A549 (cell line): Measurements from ENCODE around the gene MBLAC2. TPM values are rescaled to one million over a fixed set of nuclear protein-coding genes. Genes with fewer than 3 reads are reported as not detected.

ENCODE experiments used
- ATAC-seq, 2 experiments: fragments of 200-7000 bp in 1 of 2; fragments of >200 bp in 1 of 2; cut with Nextera tagmentation in 1 of 2; cut with Tn5 transposase in 1 of 2; 3 replicates each; pipeline versions ENCODE4 v1.8.0 to v1.9.1; 2018 to 2020; ENCODE audit warnings: mild to moderate bottlenecking in 1 of 2, moderate library complexity in 1 of 2
- CTCF ChIA-PET: fragments of 300-600 bp; sonication (Branson Sonifier 250); formaldehyde crosslinking; extraction: SDS; loops from one replicate; lab custom pipeline; 2021; ENCODE audit warnings: antibody characterized with exemption, inconsistent platforms; lab: Yijun Ruan, JAX
- POLR2A ChIA-PET: fragments of 350-600 bp; formaldehyde crosslinking; extraction: SDS; loops from one replicate; lab custom pipeline; 2021; ENCODE audit warnings: antibody characterized with exemption, inconsistent platforms; lab: Yijun Ruan, JAX
- DNase-seq, 2 experiments: peaks; one replicate each; pipeline versions ENCODE4 v3.0.0 to v3.0.0-alpha.2; 2011 to 2016; ENCODE audit warnings: low read depth in 1 of 2, low spot score in 1 of 2
- FAIRE-seq: peaks from 2 replicates; lab custom pipeline; 2011; peaks lifted over from hg19 to GRCh38; lab: Jason Lieb, UNC
- H3K27ac ChIP-seq, 2 experiments: fragments of >200 bp; sonication (Bioruptor Twin); formaldehyde crosslinking; 3 replicates each; pipeline ENCODE4 v1.5.1; 2016 to 2017
- H3K4me1 ChIP-seq: fragments of >200 bp; sonication (Bioruptor Twin); formaldehyde crosslinking; 3 replicates; pipeline ENCODE4 v1.6.1; 2016
- H3K4me2 ChIP-seq: fragments of >200 bp; sonication (Bioruptor Twin); formaldehyde crosslinking; 3 replicates; pipeline ENCODE4 v1.6.1; 2016
- H3K4me3 ChIP-seq: fragments of >200 bp; sonication (Bioruptor Twin); formaldehyde crosslinking; 3 replicates; pipeline ENCODE4 v1.5.1; 2016
- H3K9me3 ChIP-seq: fragments of >200 bp; sonication (Bioruptor Twin); formaldehyde crosslinking; 3 replicates; pipeline ENCODE4 v1.6.1; 2016
- ATOH8 ChIP-seq: fragments of 250-450 bp; sonication (Bioruptor Pico); IDR thresholded peaks from 2 replicates; pipeline ENCODE4 v1.5.0; 2020; ENCODE audit warnings: low read depth, mild to moderate bottlenecking, moderate library complexity
- BHLHE40 ChIP-seq: IDR thresholded peaks from 2 replicates; pipeline ENCODE4 v1.6.1; 2012; ENCODE audit warnings: low read depth, low read length, inconsistent platforms
- CBX8 ChIP-seq: fragments of 200-600 bp; sonication (generic); IDR thresholded peaks from 2 replicates; pipeline ENCODE4 v1.6.1; 2016
- CEBPB ChIP-seq, 2 experiments: fragments of >200 bp in 1 of 2; sonication (Bioruptor Twin) in 1 of 2; formaldehyde crosslinking in 1 of 2; IDR thresholded peaks; 2 replicates each; pipeline ENCODE4 v1.6.1; 2012 to 2016
- CHD2 ChIP-seq: fragments of 150-350 bp; IDR thresholded peaks from 2 replicates; pipeline ENCODE4 v1.6.1; 2014; ENCODE audit warnings: low read length; ENCODE audit not compliant: partially characterized antibody
- CHD4 ChIP-seq: fragments of 200-600 bp; sonication (generic); IDR thresholded peaks from 2 replicates; pipeline ENCODE4 v1.6.1; 2016; ENCODE audit warnings: antibody characterized with exemption, mild to moderate bottlenecking, borderline replicate concordance
- CTCF ChIP-seq: fragments of >200 bp; sonication (Bioruptor Twin); formaldehyde crosslinking; IDR thresholded peaks from 3 replicates; pipeline ENCODE4 v1.5.1; 2016
- E2F6 ChIP-seq: IDR thresholded peaks from 2 replicates; pipeline ENCODE4 v1.6.1; 2012; ENCODE audit warnings: low read depth, borderline replicate concordance
- EHMT2 ChIP-seq: fragments of 200-600 bp; sonication (generic); IDR thresholded peaks from 2 replicates; pipeline ENCODE4 v1.6.1; 2016; ENCODE audit warnings: antibody characterized with exemption, low read depth, mild to moderate bottlenecking, moderate library complexity
- HDAC2 ChIP-seq: fragments of 200-600 bp; sonication (generic); IDR thresholded peaks from 2 replicates; pipeline ENCODE4 v1.6.1; 2016
- HES2 ChIP-seq: fragments of >200 bp; sonication (Bioruptor Twin); formaldehyde crosslinking; IDR thresholded peaks from 2 replicates; pipeline ENCODE4 v1.6.1; 2016
- HMGXB4 ChIP-seq: fragments of 250-450 bp; sonication (Bioruptor Pico); IDR thresholded peaks from 2 replicates; pipeline ENCODE4 v1.5.0; 2021; ENCODE audit warnings: mild to moderate bottlenecking, moderate library complexity, borderline replicate concordance
- HOXB13 ChIP-seq: fragments of 250-450 bp; sonication (Bioruptor Pico); IDR thresholded peaks from 2 replicates; pipeline ENCODE4 v1.5.0; 2020; ENCODE audit warnings: low read depth, mild to moderate bottlenecking, moderate library complexity
- JUN ChIP-seq, 2 experiments: fragments of >200 bp; sonication (Bioruptor Twin); formaldehyde crosslinking; IDR thresholded peaks; 2 replicates in 1 of 2; 3 replicates in 1 of 2; pipeline ENCODE4 v1.6.1; 2016 to 2017
- JUNB ChIP-seq: fragments of >200 bp; sonication (Bioruptor Twin); formaldehyde crosslinking; IDR thresholded peaks from 2 replicates; pipeline ENCODE4 v1.6.1; 2016
- MAFK ChIP-seq: fragments of 450-650 bp; IDR thresholded peaks from 2 replicates; pipeline ENCODE4 v1.6.1; 2014; ENCODE audit not compliant: partially characterized antibody
- MAZ ChIP-seq: fragments of 150-350 bp; IDR thresholded peaks from 2 replicates; pipeline ENCODE4 v1.6.1; 2014; ENCODE audit warnings: antibody characterized with exemption, low read depth, low read length, borderline replicate concordance
- NFE2L2 ChIP-seq: fragments of 150-350 bp; conservative IDR thresholded peaks from 2 replicates; pipeline ENCODE4 v1.6.1; 2014; ENCODE audit warnings: low read length
- NPAS2 ChIP-seq: fragments of 250-450 bp; sonication (Bioruptor Pico); IDR thresholded peaks from 2 replicates; pipeline ENCODE4 v1.8.0; 2022; ENCODE audit warnings: mild to moderate bottlenecking, moderate library complexity, borderline replicate concordance
- PHF8 ChIP-seq: fragments of 200-600 bp; sonication (generic); IDR thresholded peaks from 2 replicates; pipeline ENCODE4 v1.6.1; 2016; ENCODE audit warnings: low read depth, mild to moderate bottlenecking, antibody characterized with exemption, moderate library complexity, borderline replicate concordance
- RARB ChIP-seq: fragments of 250-450 bp; sonication (Bioruptor Pico); IDR thresholded peaks from 2 replicates; pipeline ENCODE4 v1.8.0; 2021; ENCODE audit warnings: mild to moderate bottlenecking, moderate library complexity
- RCOR1 ChIP-seq: fragments of 150-350 bp; IDR thresholded peaks from 2 replicates; pipeline ENCODE4 v1.6.1; 2014; ENCODE audit warnings: antibody characterized with exemption, low read length, low read depth
- SREBF2 ChIP-seq: fragments of 450-650 bp; IDR thresholded peaks from 2 replicates; pipeline ENCODE4 v1.6.1; 2014; ENCODE audit warnings: mild to moderate bottlenecking, moderate library complexity
- TP53 ChIP-seq: fragments of 250-450 bp; sonication (Bioruptor Pico); IDR thresholded peaks from 2 replicates; pipeline ENCODE4 v1.5.0; 2021; ENCODE audit warnings: mild to moderate bottlenecking, moderate library complexity
- USF2 ChIP-seq: fragments of 450-650 bp; IDR thresholded peaks from 2 replicates; pipeline ENCODE4 v1.6.1; 2014; ENCODE audit warnings: antibody characterized with exemption
- ZC3H11A ChIP-seq: fragments of 450-650 bp; IDR thresholded peaks from 2 replicates; pipeline ENCODE4 v1.6.1; 2014; ENCODE audit warnings: antibody characterized with exemption, mild to moderate bottlenecking
- ZNF302 ChIP-seq: fragments of 250-450 bp; sonication (Bioruptor Pico); IDR thresholded peaks from 2 replicates; pipeline ENCODE4 v1.9.0; 2021; ENCODE audit warnings: inconsistent platforms, mild to moderate bottlenecking, moderate library complexity
- WGBS: methylation state at CpG from one replicate; pipeline ENCODE4 v1.1.6; 2017; ENCODE audit errors: missing lambda C conversion rate; 5-methylcytosine and 5-hydroxymethylcytosine counted together
- polyA plus RNA-seq, 4 experiments: library from polyadenylated mRNA; depleted of rRNA in 3 of 4; stranded (reverse); fragments of >200 nt; fragmentation: RNase III in 1 of 4; extraction: RNeasy Plus Mini Kit Qiagen cat#74134 plus additional on column Dnase treatment in 1 of 4; gene quantifications; 2 replicates in 3 of 4; 3 replicates in 1 of 4; pipeline ENCODE4 v1.2.3, GENCODE V29; 2011 to 2017

Gene MBLAC2
- polyA plus RNA-seq, 2 of the 4 experiments (the other 2 are of a cell fraction) = 5.3 to 5.7 TPM

GRCh38 chr5:90518661-90519060, 44.1 kb upstream of the MBLAC2 start:
- ChIA-PET CTCF (interaction anchor here (1.2 to 2.6 kb wide), 2 partner anchors 11 kb away, joined by 3 to 9 read pairs; partner anchors contain the start of gene LYSMD3), POLR2A (no interaction called here)
- Histone ChIP-seq H3K4me3 (no peak overlapping the region), H3K4me1 (peaks cover 17% of the 10 kb centered on the region; the same call in 1 of the 3 replicates), H3K27ac (peak overlapping the region in 1 of 2 experiments; percentile 25; a peak in 1 of 6 replicates), H3K9me3 (no peaks in the 10 kb centered on the region), H3K4me2 (peak overlapping the region; percentile 38)
- ATAC-seq (peak; percentile 13 to 21; a peak in 2 of 6 replicates), FAIRE-seq (no peak), DNase-seq (peak in 1 of 2 experiments; percentile 3)
- TF ChIP-seq TP53 (no peak), USF2 (no peak), CTCF (no peak), PHF8 (no peak), SREBF2 (no peak), RCOR1 (no peak), RARB (CRISPR knock-in tag) (no peak), NFE2L2 (no peak), HOXB13 (CRISPR knock-in tag) (no peak), EHMT2 (no peak)

- no peaks in the 10 kb centered on the region for H3K9me3 ChIP-seq
- no peak overlapping the region for H3K4me2 ChIP-seq
- ChIA-PET POLR2A (no interaction called here), CTCF (no interaction called here)
- no peak overlapping the region for H3K27ac ChIP-seq
- FAIRE-seq (no peak), ATAC-seq (no peak), DNase-seq (no peak)
- H3K4me1 ChIP-seq = peaks cover 14% of the 10 kb centered on the region; the same call in 1 of the 3 replicates
- WGBS = 65% methylated on average over 3 of the region's 3 CpGs
- no peak for TF ChIP-seq E2F6
- TF ChIP-seq BHLHE40 = no peak
- TF ChIP-seq JUN (IDR thresholded peaks at IDR 0.05) = no peak
- no peak for TF ChIP-seq CHD4
- no peak for TF ChIP-seq ATOH8 (CRISPR knock-in tag)
- TF ChIP-seq NFE2L2 = no peak
- no peak for TF ChIP-seq CEBPB (IDR thresholded peaks at IDR 0.05)
- no peak for TF ChIP-seq JUNB
- no peak for TF ChIP-seq USF2
- no peak for TF ChIP-seq HDAC2
- no peak for TF ChIP-seq HMGXB4 (CRISPR knock-in tag)
- no peak for TF ChIP-seq CBX8
- TF ChIP-seq CHD2 = no peak
- no peak for TF ChIP-seq MAFK
- TF ChIP-seq NPAS2 (CRISPR knock-in tag) = no peak
- no peak for TF ChIP-seq ZC3H11A
- TF ChIP-seq ZNF302 (CRISPR knock-in tag) = no peak
- TF ChIP-seq MAZ = no peak
- TF ChIP-seq HES2 = no peak
- TF ChIP-seq EHMT2 = no peak
- H3K4me3 ChIP-seq = no peak overlapping the region
These were observed 39.9 kb upstream of the MBLAC2 start for GRCh38 chr5:90514520-90514919.
